ENCODE data around the gene ABCA2.

DNA sequence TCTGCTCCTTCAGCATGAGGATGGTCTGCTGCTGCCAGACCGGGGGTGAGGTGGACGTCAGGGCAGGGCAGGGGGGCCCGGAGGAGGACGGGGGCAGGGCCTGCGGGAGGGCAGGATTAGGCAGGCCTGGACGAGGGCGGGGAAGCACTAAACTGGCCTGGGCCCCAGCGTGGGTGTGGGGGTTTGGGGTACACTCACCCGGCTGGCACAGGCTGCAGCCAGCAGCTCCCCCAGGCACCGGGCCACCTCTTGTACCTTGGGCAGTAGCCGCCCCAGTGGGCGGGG lies 36.8 kb upstream of the ABCA2 start:
- TF ChIP-seq, protein P1, sequence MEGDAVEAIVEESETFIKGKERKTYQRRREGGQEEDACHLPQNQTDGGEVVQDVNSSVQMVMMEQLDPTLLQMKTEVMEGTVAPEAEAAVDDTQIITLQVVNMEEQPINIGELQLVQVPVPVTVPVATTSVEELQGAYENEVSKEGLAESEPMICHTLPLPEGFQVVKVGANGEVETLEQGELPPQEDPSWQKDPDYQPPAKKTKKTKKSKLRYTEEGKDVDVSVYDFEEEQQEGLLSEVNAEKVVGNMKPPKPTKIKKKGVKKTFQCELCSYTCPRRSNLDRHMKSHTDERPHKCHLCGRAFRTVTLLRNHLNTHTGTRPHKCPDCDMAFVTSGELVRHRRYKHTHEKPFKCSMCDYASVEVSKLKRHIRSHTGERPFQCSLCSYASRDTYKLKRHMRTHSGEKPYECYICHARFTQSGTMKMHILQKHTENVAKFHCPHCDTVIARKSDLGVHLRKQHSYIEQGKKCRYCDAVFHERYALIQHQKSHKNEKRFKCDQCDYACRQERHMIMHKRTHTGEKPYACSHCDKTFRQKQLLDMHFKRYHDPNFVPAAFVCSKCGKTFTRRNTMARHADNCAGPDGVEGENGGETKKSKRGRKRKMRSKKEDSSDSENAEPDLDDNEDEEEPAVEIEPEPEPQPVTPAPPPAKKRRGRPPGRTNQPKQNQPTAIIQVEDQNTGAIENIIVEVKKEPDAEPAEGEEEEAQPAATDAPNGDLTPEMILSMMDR (IDR thresholded peaks at IDR 0.05): no peak
- no peak for TF ChIP-seq POLR2A (IDR thresholded peaks at IDR 0.05)
